ENCODE measurements around the gene WFIKKN1. TPM values are rescaled to one million over a fixed set of nuclear protein-coding genes. Genes with fewer than 3 reads are reported as not detected.

WFIKKN1 gene
- total and polyA plus RNA-seq, 2 experiments from 2014 or later: 0.43 to 0.88 TPM

DNA sequence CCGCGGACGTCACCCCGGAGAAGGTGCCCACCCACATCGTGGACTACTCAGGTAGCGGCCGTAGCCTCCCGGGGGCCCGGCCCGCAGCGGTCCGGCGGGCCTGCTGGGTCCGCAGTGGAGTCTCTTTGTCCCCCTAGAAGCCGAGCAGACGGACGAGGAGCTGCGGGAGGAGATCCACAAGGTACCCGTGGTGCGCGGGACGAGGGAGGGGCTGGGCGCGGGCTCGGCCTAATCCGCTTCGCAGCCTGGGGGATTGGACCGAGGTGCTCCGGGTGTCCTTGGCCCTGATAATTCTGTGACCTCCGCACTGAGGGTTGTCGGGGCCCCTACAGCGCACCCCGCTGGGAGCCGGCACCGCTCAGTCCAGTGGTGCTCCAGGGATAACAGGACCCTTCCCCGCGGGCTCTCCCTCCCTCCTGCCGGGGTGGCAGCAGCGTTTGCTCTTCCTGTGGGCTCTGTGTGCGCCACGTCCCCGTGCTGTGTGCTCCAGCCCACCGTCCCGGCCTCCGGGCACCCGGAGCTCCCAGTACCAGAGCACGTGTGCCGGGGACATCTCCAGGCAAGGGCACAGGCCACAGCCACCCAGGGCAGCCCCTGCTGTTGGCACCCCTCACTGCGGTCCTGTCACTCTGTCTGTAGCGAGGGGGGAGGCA, 37.9 kb downstream of the WFIKKN1 start:
- Histone ChIP-seq H3K27me3 (no peaks in the 10 kb centered on the region), H3K9me3 (ENCODE audit: low read depth) (no peaks in the 10 kb centered on the region), H3K9me2 (replicated peaks; ENCODE audit: insufficient read depth) (no peaks in the 10 kb centered on the region), H3K36me3 (replicated peaks; ENCODE audit: insufficient read depth, low read depth) (no peaks in the 10 kb centered on the region), H3K4me2 (peak overlapping the region; percentile 96), H4K20me1 (ENCODE audit: insufficient read depth, poor library complexity, severe bottlenecking) (no peaks in the 10 kb centered on the region), H3K4me1 (ENCODE audit: insufficient read depth) (peaks cover 4% of the 10 kb centered on the region), H3K27ac (peak overlapping the region; percentile 74), H2AFZ (peak overlapping the region; percentile 84), H3K4me3 (peak overlapping the region; percentile 92), H3K79me2 (peaks cover 23% of the 10 kb centered on the region)
- DNase-seq (ENCODE audit: low spot score): no peak
- WGBS (ENCODE audit: low lambda C conversion rate, missing lambda C conversion rate): 17% methylated on average over 42 of the region's 50 CpGs
- TF ChIP-seq, protein P1, sequence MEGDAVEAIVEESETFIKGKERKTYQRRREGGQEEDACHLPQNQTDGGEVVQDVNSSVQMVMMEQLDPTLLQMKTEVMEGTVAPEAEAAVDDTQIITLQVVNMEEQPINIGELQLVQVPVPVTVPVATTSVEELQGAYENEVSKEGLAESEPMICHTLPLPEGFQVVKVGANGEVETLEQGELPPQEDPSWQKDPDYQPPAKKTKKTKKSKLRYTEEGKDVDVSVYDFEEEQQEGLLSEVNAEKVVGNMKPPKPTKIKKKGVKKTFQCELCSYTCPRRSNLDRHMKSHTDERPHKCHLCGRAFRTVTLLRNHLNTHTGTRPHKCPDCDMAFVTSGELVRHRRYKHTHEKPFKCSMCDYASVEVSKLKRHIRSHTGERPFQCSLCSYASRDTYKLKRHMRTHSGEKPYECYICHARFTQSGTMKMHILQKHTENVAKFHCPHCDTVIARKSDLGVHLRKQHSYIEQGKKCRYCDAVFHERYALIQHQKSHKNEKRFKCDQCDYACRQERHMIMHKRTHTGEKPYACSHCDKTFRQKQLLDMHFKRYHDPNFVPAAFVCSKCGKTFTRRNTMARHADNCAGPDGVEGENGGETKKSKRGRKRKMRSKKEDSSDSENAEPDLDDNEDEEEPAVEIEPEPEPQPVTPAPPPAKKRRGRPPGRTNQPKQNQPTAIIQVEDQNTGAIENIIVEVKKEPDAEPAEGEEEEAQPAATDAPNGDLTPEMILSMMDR (IDR thresholded peaks at IDR 0.05; ENCODE audit: poor library complexity): no peak
- TF ChIP-seq EZH2 (IDR thresholded peaks at IDR 0.05; ENCODE audit: borderline replicate concordance): no peak
- no peak for TF ChIP-seq EZH2phosphoT487 (IDR thresholded peaks at IDR 0.05; ENCODE audit: low read depth, severe bottlenecking, unreplicated experiment)

DNA sequence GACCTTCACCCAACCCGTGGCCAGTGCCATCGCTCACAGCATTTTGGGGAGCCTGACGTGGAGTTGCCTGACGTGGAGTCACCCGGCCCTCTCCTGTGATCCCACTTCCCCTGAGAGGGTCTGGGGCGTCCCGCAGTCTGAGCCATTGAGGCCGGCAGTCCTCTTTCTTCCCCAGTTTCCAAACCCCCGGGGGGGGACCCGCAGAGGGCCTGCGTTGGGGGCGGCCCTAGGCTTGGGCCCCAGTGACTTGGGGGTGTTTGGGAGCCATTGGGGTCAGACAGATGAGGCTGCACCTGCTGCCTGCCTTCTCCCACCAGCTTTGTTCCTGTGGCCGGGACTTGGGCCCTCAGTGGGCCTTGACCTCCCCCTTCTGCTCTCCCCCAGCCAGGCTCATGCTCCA, 38.9 kb downstream of the WFIKKN1 start:
- no peak for DNase-seq (ENCODE audit: low spot score)
- Histone ChIP-seq H3K4me3 (no peak overlapping the region), H3K4me1 (ENCODE audit: insufficient read depth) (peaks cover 4% of the 10 kb centered on the region), H3K36me3 (replicated peaks; ENCODE audit: insufficient read depth, low read depth) (no peaks in the 10 kb centered on the region), H4K20me1 (ENCODE audit: insufficient read depth, poor library complexity, severe bottlenecking) (no peaks in the 10 kb centered on the region), H2AFZ (no peak overlapping the region), H3K9me3 (ENCODE audit: low read depth) (no peaks in the 10 kb centered on the region), H3K79me2 (peaks cover 23% of the 10 kb centered on the region), H3K27ac (no peak overlapping the region), H3K27me3 (no peaks in the 10 kb centered on the region), H3K9me2 (replicated peaks; ENCODE audit: insufficient read depth) (no peaks in the 10 kb centered on the region), H3K4me2 (peak overlapping the region; percentile 96)
- TF ChIP-seq, protein P1 (IDR thresholded peaks at IDR 0.05; ENCODE audit: poor library complexity): no peak
- no peak for TF ChIP-seq EZH2phosphoT487 (IDR thresholded peaks at IDR 0.05; ENCODE audit: low read depth, severe bottlenecking, unreplicated experiment)
- 99% methylated on average over 13 of the region's 13 CpGs for WGBS (ENCODE audit: low lambda C conversion rate, missing lambda C conversion rate)

DNA sequence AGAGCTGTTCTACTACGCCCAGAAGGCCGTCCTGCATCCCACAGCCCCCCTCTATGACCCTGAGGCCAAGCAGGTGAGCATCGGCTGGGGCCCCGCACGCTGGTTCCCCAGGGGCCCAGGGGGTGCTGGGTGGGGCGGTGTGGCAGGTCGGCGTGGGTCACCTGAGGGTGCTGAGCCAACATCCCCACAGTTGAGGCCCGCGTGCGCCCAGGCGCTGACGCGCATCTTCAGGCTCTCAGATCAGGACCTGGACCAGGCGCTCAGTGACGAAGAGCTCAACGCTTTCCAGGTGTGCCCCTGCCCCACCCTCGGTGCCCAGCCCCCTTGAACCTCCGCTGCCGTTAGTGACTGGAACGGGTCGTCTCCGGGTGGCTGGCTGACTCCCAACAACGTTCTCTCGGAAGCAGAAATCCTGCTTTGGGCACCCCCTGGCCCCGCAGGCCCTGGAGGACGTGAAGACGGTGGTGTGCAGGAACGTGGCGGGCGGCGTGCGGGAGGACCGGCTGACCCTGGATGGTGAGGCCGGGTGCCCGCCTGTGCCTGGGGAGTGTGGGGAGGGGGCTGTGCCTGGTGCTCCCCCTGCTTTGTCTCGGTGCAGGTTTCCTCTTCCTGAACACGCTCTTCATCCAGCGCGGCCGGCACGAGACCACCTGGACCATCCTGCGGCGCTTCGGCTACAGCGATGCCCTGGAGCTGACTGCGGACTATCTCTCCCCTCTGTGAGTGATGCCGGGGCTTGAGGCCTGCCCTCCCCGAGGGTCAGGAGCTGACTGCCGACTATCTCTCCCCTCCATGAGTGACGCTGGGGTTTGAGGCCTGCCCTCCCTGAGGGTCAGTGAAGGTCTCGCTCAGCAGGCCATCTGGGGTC, 39.9 kb downstream of the WFIKKN1 start:
- H4K20me1 ChIP-seq (ENCODE audit: insufficient read depth, poor library complexity, severe bottlenecking): no peaks in the 10 kb centered on the region
- no peak overlapping the region for H2AFZ ChIP-seq
- H3K27ac ChIP-seq: no peak overlapping the region
- H3K27me3 ChIP-seq: no peaks in the 10 kb centered on the region
- H3K4me2 ChIP-seq: no peak overlapping the region
- peaks cover 12% of the 10 kb centered on the region for H3K4me1 ChIP-seq (ENCODE audit: insufficient read depth)
- no peaks in the 10 kb centered on the region for H3K36me3 ChIP-seq (replicated peaks; ENCODE audit: insufficient read depth, low read depth)
- TF ChIP-seq, protein P1 (IDR thresholded peaks at IDR 0.05; ENCODE audit: poor library complexity): no peak
- no peak for TF ChIP-seq EZH2phosphoT487 (IDR thresholded peaks at IDR 0.05; ENCODE audit: low read depth, severe bottlenecking, unreplicated experiment)
- TF ChIP-seq EZH2 (IDR thresholded peaks at IDR 0.05; ENCODE audit: borderline replicate concordance): no peak
- no peaks in the 10 kb centered on the region for H3K9me2 ChIP-seq (replicated peaks; ENCODE audit: insufficient read depth)
- WGBS (ENCODE audit: low lambda C conversion rate, missing lambda C conversion rate): 93% methylated on average over 36 of the region's 52 CpGs
- DNase-seq (ENCODE audit: low spot score): no peak
- peaks cover 23% of the 10 kb centered on the region for H3K79me2 ChIP-seq
- H3K9me3 ChIP-seq (ENCODE audit: low read depth): no peaks in the 10 kb centered on the region
- no peak overlapping the region for H3K4me3 ChIP-seq
